Naive thymus-derived CD4-positive, alpha-beta T cell (primary cell): ENCODE measurements around the gene RBBP7. TPM values are rescaled to one million over a fixed set of nuclear protein-coding genes. Genes with fewer than 3 reads are reported as not detected.
"Not testable (repeated sequence)": the region's sequence is repeated elsewhere in the genome, so short reads cannot be mapped to it uniquely, and the experiment has no call there.

Experiments used
- ATAC-seq: fragments of 150-1000 bp; cut with Tn5 transposase; 2 replicates; pipeline ENCODE4 v1.10.0; 2021; ENCODE audit warnings: mild to moderate bottlenecking, moderate library complexity
- CTCF ChIA-PET: fragments of 350-600 bp; sonication (Branson Sonifier 250); formaldehyde crosslinking; loops from one replicate; lab custom pipeline; 2021; ENCODE audit warnings: antibody characterized with exemption; lab: Charles Lee
- POLR2A ChIA-PET: fragments of 350-600 bp; sonication (Branson Sonifier 250); formaldehyde crosslinking; loops from one replicate; lab custom pipeline; 2021; ENCODE audit warnings: antibody characterized with exemption, inconsistent platforms; lab: Charles Lee
- DNase-seq, 9 donors: peaks; one replicate each; pipeline versions ENCODE4 v3.0.0 to v3.0.0-alpha.2; 2020 to 2022; ENCODE audit warnings: mixed read lengths in 1 of 9
- H3K27ac ChIP-seq: one replicate; pipeline ENCODE4 v1.7.0; 2013; ENCODE audit warnings: mild to moderate bottlenecking, low read depth, low read length, moderate library complexity
- H3K27me3 ChIP-seq, 2 donors: one replicate each; pipeline ENCODE4 v1.7.0; 2013; ENCODE audit warnings: low read length in 2 of 2, mild to moderate bottlenecking in 2 of 2, moderate library complexity in 2 of 2; ENCODE audit not compliant: control insufficient read depth in 2 of 2, insufficient read depth in 2 of 2
- H3K36me3 ChIP-seq, 3 experiments: 1 replicate in 2 of 3; 2 replicates in 1 of 3; pipeline ENCODE4 v1.7.0; 2013; ENCODE audit warnings: low read length in 3 of 3, mild to moderate bottlenecking in 3 of 3, moderate library complexity in 1 of 3; ENCODE audit not compliant: insufficient read depth in 3 of 3, control insufficient read depth in 2 of 3
- H3K4me1 ChIP-seq, 2 donors: one replicate each; pipeline ENCODE4 v1.7.0; 2013; ENCODE audit warnings: low read length in 2 of 2, mild to moderate bottlenecking in 2 of 2, moderate library complexity in 1 of 2; ENCODE audit not compliant: control insufficient read depth in 2 of 2, insufficient read depth in 2 of 2
- H3K4me3 ChIP-seq: 2 replicates; pipeline ENCODE4 v1.7.0; 2013; ENCODE audit warnings: mild to moderate bottlenecking, low read length
- H3K9me3 ChIP-seq, 3 experiments: 1 replicate in 2 of 3; 2 replicates in 1 of 3; pipeline ENCODE4 v1.7.0; 2013; ENCODE audit warnings: low read length in 3 of 3; ENCODE audit not compliant: control insufficient read depth in 2 of 3
- H3K27ac Mint-ChIP-seq, 9 donors: one replicate each; pipeline ENCODE4 v1.8.0; 2020 to 2022; ENCODE audit warnings: mixed read lengths in 9 of 9, mild to moderate bottlenecking in 8 of 9, moderate library complexity in 5 of 9, inconsistent platforms in 2 of 9
- H3K27me3 Mint-ChIP-seq, 5 donors: one replicate each; pipeline ENCODE4 v1.8.0; 2021 to 2022; ENCODE audit warnings: mixed read lengths in 5 of 5, mild to moderate bottlenecking in 1 of 5
- H3K36me3 Mint-ChIP-seq, 5 donors: one replicate each; pipeline ENCODE4 v1.8.0; 2020 to 2022; ENCODE audit warnings: mixed read lengths in 5 of 5, mild to moderate bottlenecking in 3 of 5, inconsistent platforms in 1 of 5
- H3K4me1 Mint-ChIP-seq, 7 donors: one replicate each; pipeline ENCODE4 v1.8.0; 2020 to 2022; ENCODE audit warnings: mixed read lengths in 7 of 7, mild to moderate bottlenecking in 3 of 7, inconsistent platforms in 1 of 7
- H3K4me3 Mint-ChIP-seq, 10 donors: one replicate each; pipeline ENCODE4 v1.8.0; 2020 to 2022; ENCODE audit warnings: mild to moderate bottlenecking in 10 of 10, mixed read lengths in 10 of 10, moderate library complexity in 6 of 10, inconsistent platforms in 2 of 10
- H3K9me3 Mint-ChIP-seq, 11 donors: one replicate each; pipeline ENCODE4 v1.8.0; 2020 to 2022; ENCODE audit warnings: mixed read lengths in 11 of 11, mild to moderate bottlenecking in 4 of 11, inconsistent platforms in 1 of 11, moderate library complexity in 1 of 11
- intact Hi-C, 2 donors: fragments of 100-400 bp; cut with micrococcal nuclease; formaldehyde crosslinking; loops; one replicate each; pipeline ENCODE4 v1.15.1; 2023
- polyA plus RNA-seq, 2 donors: library from polyadenylated mRNA; unstranded; fragments of 300-500 nt; fragmentation: Illumina TruSeq; gene quantifications; one replicate each; pipeline ENCODE4 v1.2.3, GENCODE V29; 2021
- total RNA-seq, 6 experiments: library from RNA in 5 of 6; stranded (reverse) in 5 of 6; gene quantifications; 1 replicate in 5 of 6; 2 replicates in 1 of 6; pipeline ENCODE4 v1.2.3 and lab custom pipeline; 2021 to 2026

RBBP7 gene
- total and polyA plus RNA-seq, 7 experiments from 2014 or later = 82.9 to 145 (median 95.6) TPM

DNA sequence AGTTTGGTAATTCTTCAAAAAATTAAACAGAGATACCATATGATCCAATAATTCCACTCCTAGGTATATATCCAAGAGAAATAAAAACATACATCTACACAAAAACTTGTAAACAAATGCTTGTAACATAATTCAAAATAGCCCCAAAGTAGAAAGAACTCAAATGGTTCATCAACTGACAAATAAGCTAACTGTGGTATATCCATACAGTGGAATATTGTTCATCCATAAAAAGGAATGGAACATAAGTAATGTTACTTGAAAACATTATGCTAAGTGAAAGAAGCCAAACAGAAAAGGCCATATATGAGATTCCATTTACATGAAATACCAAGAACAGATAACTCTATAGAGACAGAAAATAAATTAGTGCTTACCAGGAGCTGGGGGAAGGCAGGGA, 13.4 kb downstream of the RBBP7 start:
- H3K9me3 ChIP-seq = no peaks in the 10 kb centered on the region
- H3K27me3 ChIP-seq = no peaks in the 10 kb centered on the region
- no peaks in the 10 kb centered on the region for H3K4me1 ChIP-seq
- Mint-ChIP-seq H3K27ac (no peak overlapping the region), H3K4me1 (peaks cover 2 to 26% (median 10%) of the 10 kb centered on the region in 7 donors), H3K27me3 (no peaks in the 10 kb centered on the region), H3K36me3 (peaks cover 0 to 71% (median 14%) of the 10 kb centered on the region in 5 donors), H3K9me3 (no peaks in the 10 kb centered on the region), H3K4me3 (no peak overlapping the region)
- ChIA-PET CTCF (no interaction called here), POLR2A (no interaction called here)
- peaks cover 0 to 58% (median 3%) of the 10 kb centered on the region in 3 experiments for H3K36me3 ChIP-seq
- DNase-seq = no peak
- ATAC-seq = no peak
- no peak overlapping the region for H3K27ac ChIP-seq
- intact Hi-C loops = no loop called here
- no peak overlapping the region for H3K4me3 ChIP-seq

DNA sequence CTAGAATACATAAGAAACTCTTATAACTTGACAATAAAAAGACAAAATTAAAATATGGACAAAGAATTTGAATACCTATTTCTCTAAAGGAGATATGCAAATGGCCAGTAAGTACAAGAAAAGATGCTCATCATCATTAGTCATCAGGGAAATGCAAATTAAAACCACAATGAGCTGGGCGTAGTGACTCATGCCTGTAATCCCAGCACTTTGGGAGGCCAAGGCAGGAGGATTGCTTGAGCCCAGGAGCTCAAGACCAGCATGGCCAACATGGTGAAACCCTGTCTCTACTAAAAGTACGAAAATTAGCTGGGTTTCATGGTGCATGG, 14.1 kb downstream of the RBBP7 start:
- Mint-ChIP-seq H3K36me3 (peaks cover 0 to 76% (median 14%) of the 10 kb centered on the region in 5 donors), H3K4me1 (peaks cover 2 to 26% (median 10%) of the 10 kb centered on the region in 7 donors), H3K27ac (peak overlapping the region in 1 of 9 donors; percentile 41)
- CTCF ChIA-PET, H3K27me3 ChIP-seq, H3K4me3 ChIP-seq, H3K4me1 ChIP-seq, H3K4me3 Mint-ChIP-seq, H3K27ac ChIP-seq, intact Hi-C loops, H3K9me3 ChIP-seq, H3K27me3 Mint-ChIP-seq, H3K9me3 Mint-ChIP-seq, ATAC-seq: not testable (repeated sequence)
- DNase-seq = peak in 1 of 9 donors; percentile 22
- POLR2A ChIA-PET = interaction anchor here (0.6 kb wide), 1 partner anchor 424 kb away, joined by 5 read pairs; no protein-coding TSS in a partner anchor
- peaks cover 0 to 56% (median 3%) of the 10 kb centered on the region in 3 experiments for H3K36me3 ChIP-seq

DNA sequence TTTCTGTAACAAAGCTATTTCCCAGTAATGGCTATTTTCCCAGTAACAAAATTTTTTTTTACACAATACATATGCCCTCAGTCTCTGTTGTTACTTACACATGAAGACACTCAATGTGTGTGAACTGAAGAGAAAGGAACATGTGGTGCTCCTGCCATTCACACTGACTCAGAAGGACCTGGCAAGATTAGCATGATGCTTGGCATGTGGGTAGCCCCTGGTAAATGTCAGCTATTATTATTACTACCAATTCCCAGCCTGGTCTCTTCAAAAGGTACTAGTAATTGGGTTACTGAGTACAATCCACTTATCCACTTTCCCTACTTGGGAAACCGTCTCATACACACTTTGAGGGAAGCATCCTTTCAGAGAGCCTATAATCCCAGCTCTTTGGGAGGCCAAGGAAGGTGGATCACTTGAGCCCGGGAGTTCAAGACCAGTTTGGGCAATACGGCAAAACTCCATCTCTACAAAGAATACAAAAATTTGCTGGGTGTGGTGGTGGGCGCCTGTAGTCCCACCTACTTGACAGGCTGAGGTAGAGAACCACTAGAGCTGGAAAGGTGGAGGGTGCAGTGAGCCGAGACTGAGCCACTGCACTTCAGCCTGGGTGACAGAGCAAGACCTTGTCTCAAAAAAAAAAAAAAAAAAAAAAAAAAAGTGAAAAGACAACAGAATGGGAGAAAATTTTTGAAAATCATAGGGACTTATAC, 14.6 kb downstream of the RBBP7 start:
- CTCF ChIA-PET = no interaction called here
- no peak overlapping the region for H3K27ac ChIP-seq
- Mint-ChIP-seq H3K4me1 (peaks cover 2 to 26% (median 10%) of the 10 kb centered on the region in 7 donors), H3K27me3 (no peaks in the 10 kb centered on the region), H3K36me3 (peaks cover 0 to 76% (median 14%) of the 10 kb centered on the region in 5 donors), H3K9me3 (no peaks in the 10 kb centered on the region), H3K27ac (no peak overlapping the region), H3K4me3 (no peak overlapping the region)
- H3K4me3 ChIP-seq = no peak overlapping the region
- H3K4me1 ChIP-seq = no peaks in the 10 kb centered on the region
- no peaks in the 10 kb centered on the region for H3K9me3 ChIP-seq
- POLR2A ChIA-PET = interaction anchor here (0.6 kb wide), 1 partner anchor 424 kb away, joined by 5 read pairs; no protein-coding TSS in a partner anchor
- intact Hi-C loops = no loop called here
- DNase-seq (no peak), ATAC-seq (no peak)
- H3K27me3 ChIP-seq = no peaks in the 10 kb centered on the region
- H3K36me3 ChIP-seq = peaks cover 0 to 55% (median 3%) of the 10 kb centered on the region in 3 experiments

GRCh38 chrX:16853537-16853936, 16.6 kb downstream of the RBBP7 start:
- ChIA-PET CTCF (no interaction called here), POLR2A (no interaction called here)
- DNase-seq = no peak
- Histone ChIP-seq H3K4me1 (no peaks in the 10 kb centered on the region), H3K9me3 (no peaks in the 10 kb centered on the region), H3K27ac (no peak overlapping the region), H3K27me3 (no peaks in the 10 kb centered on the region), H3K36me3 (peaks cover 3 to 55% (median 4%) of the 10 kb centered on the region in 3 experiments), H3K4me3 (no peak overlapping the region)
- Mint-ChIP-seq H3K4me3 (no peak overlapping the region), H3K27me3 (no peaks in the 10 kb centered on the region), H3K27ac (peak overlapping the region in 1 of 9 donors; percentile 25), H3K4me1 (peaks cover 0 to 15% (median 0%) of the 10 kb centered on the region in 7 donors), H3K36me3 (peaks cover under 1 to 75% (median 9%) of the 10 kb centered on the region in 5 donors), H3K9me3 (peaks cover 0 to under 1% (median 0%) of the 10 kb centered on the region in 11 donors)
- intact Hi-C loops = no loop called here
- peak; percentile 68 for ATAC-seq

DNA sequence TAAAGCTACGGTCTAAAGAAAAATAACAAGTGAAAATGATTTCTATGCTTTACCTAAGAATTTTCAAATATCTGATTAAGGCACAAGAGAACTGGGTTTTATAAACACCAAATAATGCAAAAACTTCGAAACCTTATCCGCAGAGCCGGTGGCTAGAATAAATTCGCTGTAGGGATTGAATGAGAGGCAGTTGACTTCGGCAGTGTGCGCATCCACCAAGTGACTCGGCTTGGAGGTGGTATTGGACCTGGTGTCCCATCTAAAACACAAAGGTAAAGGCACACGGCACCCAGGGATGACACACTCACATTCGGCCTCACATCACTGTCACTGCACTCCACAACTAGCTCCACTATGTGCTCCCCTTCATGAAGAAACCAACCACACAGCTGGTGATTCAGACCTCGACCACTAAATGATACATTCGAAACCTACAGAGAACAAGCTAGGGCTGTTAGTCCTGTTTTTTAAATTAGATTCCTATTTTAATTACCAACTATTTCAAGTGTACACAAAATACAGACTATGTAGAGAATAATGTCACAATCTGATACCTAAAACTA, 17.5 kb downstream of the RBBP7 start:
- Mint-ChIP-seq H3K27me3 (no peaks in the 10 kb centered on the region), H3K36me3 (peaks cover 3 to 74% (median 9%) of the 10 kb centered on the region in 5 donors), H3K4me3 (no peak overlapping the region), H3K4me1 (peaks cover 0 to 15% (median 0%) of the 10 kb centered on the region in 7 donors), H3K27ac (no peak overlapping the region), H3K9me3 (peaks cover 0 to 3% (median 0%) of the 10 kb centered on the region in 11 donors)
- ChIA-PET POLR2A (no interaction called here), CTCF (interaction anchor here (0.6 kb wide), 1 partner anchor 18 kb away, joined by 7 read pairs; no protein-coding TSS in a partner anchor)
- Histone ChIP-seq H3K4me3 (no peak overlapping the region), H3K27ac (no peak overlapping the region), H3K27me3 (no peaks in the 10 kb centered on the region), H3K9me3 (no peaks in the 10 kb centered on the region), H3K4me1 (no peaks in the 10 kb centered on the region), H3K36me3 (peaks cover 3 to 55% (median 4%) of the 10 kb centered on the region in 3 experiments)
- ATAC-seq (peak; percentile 72), DNase-seq (no peak)
- intact Hi-C loops = no loop called here

GRCh38 chrX:16851827-16852226, 18.3 kb downstream of the RBBP7 start:
- no peaks in the 10 kb centered on the region for H3K27me3 Mint-ChIP-seq
- H3K36me3 Mint-ChIP-seq = peaks cover 2 to 66% (median 8%) of the 10 kb centered on the region in 5 donors

More at GRCh38 chrX:16851827-16852226, 18.3 kb downstream of the RBBP7 start:
- ChIA-PET CTCF (no interaction called here), POLR2A (no interaction called here)
- Histone ChIP-seq H3K4me3 (no peak overlapping the region), H3K27me3 (no peaks in the 10 kb centered on the region), H3K9me3 (no peaks in the 10 kb centered on the region), H3K4me1 (no peaks in the 10 kb centered on the region), H3K27ac (no peak overlapping the region), H3K36me3 (peaks cover 3 to 52% (median 4%) of the 10 kb centered on the region in 3 experiments)
- no peak for DNase-seq
- H3K4me1 Mint-ChIP-seq = peaks cover 0 to 12% (median 0%) of the 10 kb centered on the region in 7 donors
- intact Hi-C loops = no loop called here
- no peak overlapping the region for H3K4me3 Mint-ChIP-seq
- ATAC-seq = no peak
- peaks cover 0 to 3% (median 0%) of the 10 kb centered on the region in 11 donors for H3K9me3 Mint-ChIP-seq
- H3K27ac Mint-ChIP-seq = peak overlapping the region in 1 of 9 donors; percentile 31
